ENCODE results near the gene TTYH3. TPM values are rescaled to one million over a fixed set of nuclear protein-coding genes. Genes with fewer than 3 reads are reported as not detected.

TTYH3 gene
- total RNA-seq, 2 experiments from 2014 or later = 23.8 to 63.6 TPM

- Histone ChIP-seq H3K36me3 (ENCODE audit: insufficient read depth, low read length) (no peaks in the 10 kb centered on the region), H3K4me3 (ENCODE audit: low read depth, low read length, poor library complexity, severe bottlenecking) (no peak overlapping the region), H3K9me3 (ENCODE audit: low read length) (no peaks in the 10 kb centered on the region), H3K4me1 (ENCODE audit: insufficient read depth, low read length, poor library complexity, severe bottlenecking) (peaks cover 63% of the 10 kb centered on the region), H3K79me2 (ENCODE audit: insufficient read depth, low read depth, low read length) (no peaks in the 10 kb centered on the region), H2AFZ (ENCODE audit: low read length) (no peak overlapping the region), H3K27ac (ENCODE audit: low read depth, low read length, poor library complexity, severe bottlenecking) (no peak overlapping the region), H3K4me2 (ENCODE audit: low read length) (no peak overlapping the region), H3K9me2 (ENCODE audit: insufficient read depth, low read length) (no peaks in the 10 kb centered on the region), H4K20me1 (ENCODE audit: insufficient read depth, low read length) (no peaks in the 10 kb centered on the region)
- no peak for TF ChIP-seq EZH2phosphoT487 (IDR thresholded peaks at IDR 0.05; ENCODE audit: borderline replicate concordance, low read depth, low read length)
- peak; percentile 33; the same call in 1 of the 2 replicates for TF ChIP-seq CTCF (conservative IDR thresholded peaks at IDR 0.05; ENCODE audit: low read length)
- intact Hi-C loops (cut with micrococcal nuclease; ENCODE audit: unreplicated experiment) = no loop called here
- DNase-seq (ENCODE audit: low spot score) = no peak
- no TSS peak for BruUV-seq (replicated peaks)
- ChIA-PET CTCF (ENCODE audit: unreplicated experiment) (no interaction called here), POLR2A (no interaction called here)
Measured at GRCh38 chr7:2713370-2713769, 81.6 kb downstream of the TTYH3 start.

- Histone ChIP-seq H3K9me2 (ENCODE audit: insufficient read depth, low read length) (no peaks in the 10 kb centered on the region), H3K36me3 (ENCODE audit: insufficient read depth, low read length) (no peaks in the 10 kb centered on the region), H4K20me1 (ENCODE audit: insufficient read depth, low read length) (no peaks in the 10 kb centered on the region), H3K4me2 (ENCODE audit: low read length) (no peak overlapping the region), H3K4me1 (ENCODE audit: insufficient read depth, low read length, poor library complexity, severe bottlenecking) (peaks cover 59% of the 10 kb centered on the region), H2AFZ (ENCODE audit: low read length) (no peak overlapping the region), H3K9me3 (ENCODE audit: low read length) (no peaks in the 10 kb centered on the region), H3K27ac (ENCODE audit: low read depth, low read length, poor library complexity, severe bottlenecking) (no peak overlapping the region), H3K79me2 (ENCODE audit: insufficient read depth, low read depth, low read length) (no peaks in the 10 kb centered on the region), H3K4me3 (ENCODE audit: low read depth, low read length, poor library complexity, severe bottlenecking) (no peak overlapping the region)
- ChIA-PET CTCF (ENCODE audit: unreplicated experiment) (no interaction called here), POLR2A (no interaction called here)
- no peak for DNase-seq (ENCODE audit: low spot score)
- no TSS peak for BruUV-seq (replicated peaks)
- intact Hi-C loops (cut with micrococcal nuclease; ENCODE audit: unreplicated experiment) = no loop called here
- no peak for TF ChIP-seq CTCF (conservative IDR thresholded peaks at IDR 0.05; ENCODE audit: low read length)
Measured at GRCh38 chr7:2713978-2714377, 82.2 kb downstream of the TTYH3 start.

Other genes starting within 250 kb of the TTYH3 start
- 3.1 and 3.9 TPM in 2 replicates for gene CHST12, start 228.4 kb upstream of the TTYH3 start, total RNA-seq (2014; rRNA removed; shearing (Covaris generic))
- gene CHST12, start 228.4 kb upstream of the TTYH3 start, total RNA-seq (2022) = 41.2 and 43.4 TPM in 2 replicates
- not detected in 2 replicates for gene GRIFIN, start 155.6 kb upstream of the TTYH3 start, total RNA-seq (2014; rRNA removed; shearing (Covaris generic))
- not detected in 2 replicates for gene GRIFIN, start 155.6 kb upstream of the TTYH3 start, total RNA-seq (2022)
- 1.2 and 2.3 TPM in 2 replicates for gene LFNG, start 112.2 kb upstream of the TTYH3 start, total RNA-seq (2014; rRNA removed; shearing (Covaris generic))
- 1.2 and 2.1 TPM in 2 replicates for gene LFNG, start 112.2 kb upstream of the TTYH3 start, total RNA-seq (2022)
- gene BRAT1, start 76.5 kb upstream of the TTYH3 start, total RNA-seq (2014; rRNA removed; shearing (Covaris generic)) = 50.8 and 52.0 TPM in 2 replicates
- gene BRAT1, start 76.5 kb upstream of the TTYH3 start, total RNA-seq (2022) = 42.2 and 44.7 TPM in 2 replicates
- 3.9 and 6.6 TPM in 2 replicates for gene IQCE, start 73.0 kb upstream of the TTYH3 start, total RNA-seq (2014; rRNA removed; shearing (Covaris generic))
- 6.2 and 8.6 TPM in 2 replicates for gene IQCE, start 73.0 kb upstream of the TTYH3 start, total RNA-seq (2022)
- 1.4 and 1.7 TPM in 2 replicates for gene AMZ1, start 56.2 kb downstream of the TTYH3 start, total RNA-seq (2014; rRNA removed; shearing (Covaris generic))
- 2.7 and 2.9 TPM in 2 replicates for gene AMZ1, start 56.2 kb downstream of the TTYH3 start, total RNA-seq (2022)
- gene GNA12, start 212.3 kb downstream of the TTYH3 start, total RNA-seq (2014; rRNA removed; shearing (Covaris generic)) = 6.5 and 10.3 TPM in 2 replicates
- 35.9 and 36.1 TPM in 2 replicates for gene GNA12, start 212.3 kb downstream of the TTYH3 start, total RNA-seq (2022)

Data from OCI-LY7 (cell line).